Fibroblast of lung (primary cell): ENCODE results near the gene URB1.

Source experiments
- EZH2 ChIP-seq: IDR thresholded peaks from 2 replicates; pipeline ENCODE4 v1.5.1; 2012; ENCODE audit warnings: low read length, control low read depth, mild to moderate bottlenecking; ENCODE audit errors: missing control alignments
- TF ChIP-seq, protein P1 (sequence below), 2 donors: IDR thresholded peaks in 1 of 2; conservative IDR thresholded peaks in 1 of 2; 1 replicate in 1 of 2; 2 replicates in 1 of 2; pipeline ENCODE4 v1.5.1; 2011 to 2012; ENCODE audit warnings: low read length in 2 of 2, control low read depth in 1 of 2, inconsistent platforms in 1 of 2, low read depth in 1 of 2, mild to moderate bottlenecking in 1 of 2

DNA sequence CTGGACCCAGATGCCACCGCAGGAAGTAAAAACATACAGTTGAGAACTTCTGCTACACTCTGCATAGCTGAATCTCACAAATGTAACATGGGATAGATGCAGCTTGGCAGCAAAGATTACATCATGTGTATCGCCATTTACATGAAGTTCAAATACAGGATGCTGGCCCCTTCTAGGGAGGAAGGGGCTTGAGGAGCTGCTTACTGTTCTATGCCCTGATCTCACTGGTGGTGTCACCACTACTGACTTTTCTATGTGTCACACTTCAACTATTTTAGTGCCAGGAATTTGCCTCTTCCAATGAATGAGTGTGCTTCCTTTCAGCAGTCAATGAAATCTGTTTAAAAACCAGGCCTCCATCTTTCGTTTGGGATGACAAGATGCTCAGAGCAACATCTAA, 63.0 kb downstream of the URB1 start:
- no peak for TF ChIP-seq EZH2
- TF ChIP-seq, protein P1, sequence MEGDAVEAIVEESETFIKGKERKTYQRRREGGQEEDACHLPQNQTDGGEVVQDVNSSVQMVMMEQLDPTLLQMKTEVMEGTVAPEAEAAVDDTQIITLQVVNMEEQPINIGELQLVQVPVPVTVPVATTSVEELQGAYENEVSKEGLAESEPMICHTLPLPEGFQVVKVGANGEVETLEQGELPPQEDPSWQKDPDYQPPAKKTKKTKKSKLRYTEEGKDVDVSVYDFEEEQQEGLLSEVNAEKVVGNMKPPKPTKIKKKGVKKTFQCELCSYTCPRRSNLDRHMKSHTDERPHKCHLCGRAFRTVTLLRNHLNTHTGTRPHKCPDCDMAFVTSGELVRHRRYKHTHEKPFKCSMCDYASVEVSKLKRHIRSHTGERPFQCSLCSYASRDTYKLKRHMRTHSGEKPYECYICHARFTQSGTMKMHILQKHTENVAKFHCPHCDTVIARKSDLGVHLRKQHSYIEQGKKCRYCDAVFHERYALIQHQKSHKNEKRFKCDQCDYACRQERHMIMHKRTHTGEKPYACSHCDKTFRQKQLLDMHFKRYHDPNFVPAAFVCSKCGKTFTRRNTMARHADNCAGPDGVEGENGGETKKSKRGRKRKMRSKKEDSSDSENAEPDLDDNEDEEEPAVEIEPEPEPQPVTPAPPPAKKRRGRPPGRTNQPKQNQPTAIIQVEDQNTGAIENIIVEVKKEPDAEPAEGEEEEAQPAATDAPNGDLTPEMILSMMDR (conservative IDR thresholded peaks at IDR 0.05 in 1 of 2, IDR thresholded peaks at IDR 0.05 in 1 of 2; ENCODE audit: low read depth in 1 of 2, low read length in 2 of 2), result no peak
